Heart left ventricle (tissue), 16 donors: ENCODE data around the gene MICOS13. TPM values are rescaled to one million over a fixed set of nuclear protein-coding genes. Genes with fewer than 3 reads are reported as not detected.
A peak's percentile ranks its signal among the peaks of the same experiment; 100 is the strongest.

Experiments
- ATAC-seq, 4 donors: fragments of 200-7000 bp; cut with Tn5 transposase; one replicate each; pipeline ENCODE4 v1.9.1; 2020 to 2022; ENCODE audit warnings: moderate library complexity in 4 of 4, mild to moderate bottlenecking in 3 of 4, moderate number of reproducible peaks in 1 of 4
- DNase-seq, 5 donors: peaks; one replicate each; pipeline ENCODE4 v3.0.0-alpha.2; 2020
- H3K27ac ChIP-seq, 12 donors: fragments of 200-600 bp; sonication (generic) in 4 of 12; one replicate each; pipeline versions ENCODE4 v1.5.0 to v1.8.0; 2016 to 2022; ENCODE audit warnings: mild to moderate bottlenecking in 2 of 12
- H3K27me3 ChIP-seq, 9 donors: fragments of 200-600 bp; sonication (generic) in 2 of 9; one replicate each; pipeline versions ENCODE4 v1.5.1 to v1.8.0; 2016 to 2022; ENCODE audit warnings: mild to moderate bottlenecking in 3 of 9
- H3K36me3 ChIP-seq, 9 donors: fragments of 200-600 bp; sonication (generic) in 2 of 9; one replicate each; pipeline versions ENCODE4 v1.5.0 to v1.8.0; 2018 to 2022; ENCODE audit warnings: mild to moderate bottlenecking in 2 of 9
- H3K4me1 ChIP-seq, 12 donors: fragments of 200-600 bp; sonication (generic) in 4 of 12; one replicate each; pipeline versions ENCODE4 v1.5.0 to v1.8.0; 2016 to 2022; ENCODE audit warnings: mild to moderate bottlenecking in 3 of 12
- H3K4me3 ChIP-seq, 12 donors: fragments of 200-600 bp; sonication (generic) in 4 of 12; one replicate each; pipeline versions ENCODE4 v1.5.0 to v1.8.0; 2017 to 2022; ENCODE audit warnings: mild to moderate bottlenecking in 9 of 12, moderate library complexity in 4 of 12
- H3K9me3 ChIP-seq, 12 donors: fragments of 200-600 bp; sonication (generic) in 4 of 12; one replicate each; pipeline versions ENCODE4 v1.5.0 to v1.8.0; 2016 to 2022; ENCODE audit warnings: mild to moderate bottlenecking in 1 of 12
- CTCF ChIP-seq, 12 donors: fragments of 200-600 bp; sonication (generic) in 4 of 12; IDR thresholded peaks; one replicate each; pipeline versions ENCODE4 v1.5.0 to v1.8.0; 2018 to 2022; ENCODE audit warnings: antibody characterized with exemption in 12 of 12, mild to moderate bottlenecking in 5 of 12
- POLR2A ChIP-seq, 2 donors: fragments of 450-650 bp; IDR thresholded peaks; one replicate each; pipeline ENCODE4 v1.6.1; 2017; ENCODE audit warnings: antibody characterized with exemption in 2 of 2, mild to moderate bottlenecking in 2 of 2, moderate library complexity in 2 of 2
- WGBS, 4 donors: extraction: QIAGEN DNeasy Blood & Tissue Kit in 2 of 4; methylation state at CpG; one replicate each; pipeline versions ENCODE4 v1.1.5 to v1.1.7; 2013 to 2018; 5-methylcytosine and 5-hydroxymethylcytosine counted together
- intact Hi-C, 10 donors: fragments of 100-400 bp; cut with DNase I; formaldehyde crosslinking; loops; one replicate each; pipeline versions ENCODE4 v1.11.1 to v1.14.2; 2022
- polyA plus RNA-seq, 2 donors: library from polyadenylated mRNA; stranded (reverse); fragments of 200-250 nt; gene quantifications; one replicate each; pipeline ENCODE4 v1.2.3, GENCODE V29; 2013
- total RNA-seq, 9 donors: library from RNA; depleted of rRNA in 2 of 9; stranded (reverse); fragments of >200 nt in 2 of 9; fragmentation: NEBNext Ultra II Directional in 3 of 9; extraction: Animal tissue kit (Norgen Biotek cat#: 25700) in 3 of 9; gene quantifications; one replicate each; pipeline versions ENCODE4 v1.1.0 to v1.2.4, GENCODE V29; 2016 to 2023
- donor health status: ischemic (EF 13 %, LVEDD 7.1; RV severe dilation, severe dysfunction).
- donor health status: healthy with polysubstance abuse.
- donor health status: DM: no; HTN: yes; CAD: no.
- donor health status: DM: no; HTN: no; CAD: no.
- donor health status: ischemic (EF 25% LVEDD 6.9; RV normal size, moderate dysfunction).
- donor health status: ischemic (EF 25% LVEDD 5.7; RV mildly dilated, moderate dysfunction).
- donor health status: healthy.
- donor health status: DM: yes; HTN: yes; CAD: no.
- donor health status: ischemic (EF 35%, LVEDD 5.7; RV mildly dilated, moderate dysfunction).
- donor health status: nonischemic (EF 11% LVEDD 7.7; RV severe dilation, severe dysfunction).
- donor health status: DM: yes; HTN: yes; CAD: no.
- donor health status: PGD.
- donor health status: ischemic (EF 29% LVEDD 5.4; RV normal size, mild dysfunction).
- donor health status: nonischemic (EF 23%, LVEDD 6.1; RV moderate dilation, normal function).

The MICOS13 gene
- total and polyA plus RNA-seq, 11 donors: 103 to 435 (median 142) TPM

GRCh38 chr19:5697890-5698634 lies 17.7 kb upstream of the MICOS13 start:
- H3K9me3 ChIP-seq: no peaks in the 10 kb centered on the region
- H3K4me1 ChIP-seq: peaks cover 0 to 9% (median under 1%) of the 10 kb centered on the region in 12 donors
- no peaks in the 10 kb centered on the region for H3K27me3 ChIP-seq
- H3K36me3 ChIP-seq: peaks cover 0 to 84% (median 74%) of the 10 kb centered on the region in 9 donors
- peak in 1 of 5 donors; percentile 49 for DNase-seq
- H3K4me3 ChIP-seq: no peak overlapping the region
- no peak overlapping the region for H3K27ac ChIP-seq
- intact Hi-C loops: no loop called here
- WGBS, 4 donors: 77 to 89% (median 82%) methylated on average over 21 to 30 of the region's 30 CpGs
- TF ChIP-seq POLR2A (IDR thresholded peaks at IDR 0.05) (no peak), CTCF (IDR thresholded peaks at IDR 0.05) (no peak)
- peak in 2 of 4 donors; percentile 1 to 2 for ATAC-seq

GRCh38 chr19:5697022-5697889 lies 16.9 kb upstream of the MICOS13 start:
- H3K27me3 ChIP-seq: no peaks in the 10 kb centered on the region
- H3K27ac ChIP-seq: no peak overlapping the region
- DNase-seq (no peak), ATAC-seq (peak in 1 of 4 donors; percentile 12)
- 74 to 80% (median 76%) methylated on average over 22 to 25 of the region's 25 CpGs for WGBS, 4 donors
- peaks cover 0 to 90% (median 81%) of the 10 kb centered on the region in 9 donors for H3K36me3 ChIP-seq
- H3K4me3 ChIP-seq: no peak overlapping the region
- intact Hi-C loops: no loop called here
- no peaks in the 10 kb centered on the region for H3K9me3 ChIP-seq
- no peak for TF ChIP-seq POLR2A (IDR thresholded peaks at IDR 0.05)
- TF ChIP-seq CTCF (IDR thresholded peaks at IDR 0.05): no peak
- H3K4me1 ChIP-seq: peaks cover 0 to 17% (median 6%) of the 10 kb centered on the region in 12 donors

GRCh38 chr19:5696196-5697021 lies 16.1 kb upstream of the MICOS13 start:
- Histone ChIP-seq H3K4me3 (no peak overlapping the region), H3K9me3 (no peaks in the 10 kb centered on the region), H3K27ac (no peak overlapping the region), H3K36me3 (peaks cover 0 to 95% (median 88%) of the 10 kb centered on the region in 9 donors), H3K4me1 (peaks cover 4 to 25% (median 15%) of the 10 kb centered on the region in 12 donors), H3K27me3 (no peaks in the 10 kb centered on the region)
- peak in 2 of 5 donors; percentile 28 to 60 for DNase-seq
- intact Hi-C loops: no loop called here
- TF ChIP-seq POLR2A (IDR thresholded peaks at IDR 0.05) (no peak), CTCF (IDR thresholded peaks at IDR 0.05) (no peak)
- ATAC-seq: no peak
- WGBS, 4 donors: 85 to 91% (median 89%) methylated on average over 14 to 42 of the region's 42 CpGs
